ENCODE data around the gene ELFN2.

DNA sequence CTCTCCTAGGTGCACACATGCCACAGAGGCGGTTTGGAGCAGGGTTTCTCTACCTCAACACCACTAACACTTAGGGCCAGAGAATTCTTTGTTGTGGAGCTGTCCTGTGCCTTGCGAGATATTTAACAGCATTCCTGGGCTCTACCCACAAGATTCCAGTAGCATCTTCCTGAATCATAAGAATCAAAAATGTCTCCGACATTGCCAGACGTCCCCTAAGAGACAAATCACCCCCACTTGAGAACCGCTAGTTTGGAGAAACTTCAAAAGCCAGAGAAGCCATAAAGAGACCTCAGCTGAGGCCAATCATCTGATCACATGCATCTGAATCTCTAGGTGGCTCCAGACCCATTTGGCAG lies 42.8 kb upstream of the ELFN2 start:
- TF ChIP-seq CTCF (conservative IDR thresholded peaks at IDR 0.05) (no peak), EZH2 (IDR thresholded peaks at IDR 0.05; ENCODE audit: low read depth) (no peak)
